CD4-positive, alpha-beta T cell (primary cell): Measurements from ENCODE around the gene TOR1AIP1. TPM values are rescaled to one million over a fixed set of nuclear protein-coding genes. Genes with fewer than 3 reads are reported as not detected.

Experiments
- ATAC-seq: fragments of 200-7000 bp; cut with Tn5 transposase; one replicate; pipeline ENCODE4 v1.10.0; 2022; ENCODE audit warnings: mild to moderate bottlenecking; ENCODE audit not compliant: poor library complexity
- CTCF ChIA-PET: fragments of 350-600 bp; sonication (Branson Sonifier 250); formaldehyde crosslinking; loops from one replicate; lab custom pipeline; 2021; ENCODE audit warnings: antibody characterized with exemption, inconsistent platforms; lab: Charles Lee
- POLR2A ChIA-PET: fragments of 350-600 bp; sonication (Branson Sonifier 250); formaldehyde crosslinking; loops from one replicate; lab custom pipeline; 2021; ENCODE audit warnings: antibody characterized with exemption, inconsistent platforms; lab: Charles Lee
- DNase-seq, 14 experiments: peaks; one replicate each; pipeline ENCODE4 v3.0.0-alpha.2; 2013 to 2020; ENCODE audit warnings: mixed read lengths in 2 of 14
- H3K27ac ChIP-seq, 2 donors: one replicate each; pipeline versions ENCODE4 v1.5.1 to v1.7.0; 2013; ENCODE audit warnings: low read length in 2 of 2, low read depth in 1 of 2, mild to moderate bottlenecking in 1 of 2
- H3K27me3 ChIP-seq, 2 experiments: 1 replicate in 1 of 2; 2 replicates in 1 of 2; pipeline versions ENCODE4 v1.6.1 to v1.7.0; 2013; ENCODE audit warnings: low read length in 2 of 2, control low read depth in 1 of 2, mild to moderate bottlenecking in 1 of 2, moderate library complexity in 1 of 2; ENCODE audit not compliant: insufficient read depth in 2 of 2, control insufficient read depth in 1 of 2
- H3K36me3 ChIP-seq: one replicate; pipeline ENCODE4 v1.6.1; 2013; ENCODE audit warnings: low read length, control low read depth; ENCODE audit not compliant: insufficient read depth
- H3K4me1 ChIP-seq: one replicate; pipeline ENCODE4 v1.6.1; 2013; ENCODE audit warnings: low read length, control low read depth; ENCODE audit not compliant: insufficient read depth
- H3K4me3 ChIP-seq: one replicate; pipeline ENCODE4 v1.5.1; 2013; ENCODE audit warnings: mild to moderate bottlenecking, low read length, moderate library complexity
- H3K9me3 ChIP-seq, 2 experiments: 1 replicate in 1 of 2; 2 replicates in 1 of 2; pipeline versions ENCODE4 v1.6.1 to v1.7.0; 2013; ENCODE audit warnings: low read length in 2 of 2, mild to moderate bottlenecking in 2 of 2, control low read depth in 1 of 2, moderate library complexity in 1 of 2; ENCODE audit not compliant: control insufficient read depth in 1 of 2, insufficient read depth in 1 of 2
- H3K27ac Mint-ChIP-seq: one replicate; pipeline ENCODE4 v1.8.0; 2020; ENCODE audit warnings: mixed read lengths
- H3K27me3 Mint-ChIP-seq: one replicate; pipeline ENCODE4 v1.8.0; 2021; ENCODE audit warnings: mixed read lengths
- H3K36me3 Mint-ChIP-seq: one replicate; pipeline ENCODE4 v1.8.0; 2021; ENCODE audit warnings: low read depth, mixed read lengths
- H3K4me1 Mint-ChIP-seq: one replicate; pipeline ENCODE4 v1.8.0; 2021; ENCODE audit warnings: low read depth, mixed read lengths
- H3K4me3 Mint-ChIP-seq: one replicate; pipeline ENCODE4 v1.8.0; 2020; ENCODE audit warnings: mild to moderate bottlenecking, mixed read lengths
- H3K9me3 Mint-ChIP-seq: one replicate; pipeline ENCODE4 v1.8.0; 2020; ENCODE audit warnings: mixed read lengths
- intact Hi-C, 2 experiments: fragments of 100-400 bp; cut with DNase I in 1 of 2; cut with micrococcal nuclease in 1 of 2; formaldehyde crosslinking; loops; one replicate each; pipeline versions ENCODE4 v1.15.1 to v1.9.0; 2023 to 2025; cut with DNase I, micrococcal nuclease
- total RNA-seq, 174 experiments: library from RNA in 2 of 174; stranded (reverse) in 2 of 174; gene quantifications; one replicate each; pipeline ENCODE4 v1.2.3 and lab custom pipeline; 2021 to 2026
- TF ChIP-seq, protein P1 (sequence below): fragments of 200-600 bp; IDR thresholded peaks from one replicate; pipeline ENCODE4 v1.8.0; 2022; ENCODE audit warnings: antibody characterized with exemption, mild to moderate bottlenecking

The TOR1AIP1 gene
- total RNA-seq, 2 experiments from 2014 or later: 93.8 to 94.4 TPM

DNA sequence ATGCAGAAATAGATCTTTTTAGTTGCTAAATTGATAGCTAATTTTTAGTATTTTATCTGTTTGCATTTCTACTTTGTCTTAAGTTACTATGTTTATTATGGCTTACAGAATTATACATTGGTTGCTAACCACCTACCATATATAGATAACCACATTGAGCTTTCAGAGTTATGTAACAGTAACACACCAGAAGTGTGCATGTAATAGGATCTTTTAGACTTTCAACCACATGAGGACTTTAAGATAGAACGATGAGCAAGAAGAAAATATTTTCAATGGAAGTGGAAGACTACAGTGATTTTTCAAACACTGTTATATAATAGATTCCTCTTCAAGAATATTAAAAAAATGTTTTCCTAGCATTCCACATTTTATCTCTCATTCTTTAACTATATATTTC, 28.8 kb downstream of the TOR1AIP1 start:
- no peak overlapping the region for H3K4me3 ChIP-seq
- POLR2A ChIA-PET: no interaction called here
- no peaks in the 10 kb centered on the region for H3K27me3 ChIP-seq
- peaks cover 65% of the 10 kb centered on the region for H3K36me3 ChIP-seq
- H3K4me1 ChIP-seq: no peaks in the 10 kb centered on the region
- no peak for ATAC-seq
- no peaks in the 10 kb centered on the region for H3K27me3 Mint-ChIP-seq
- no peaks in the 10 kb centered on the region for H3K9me3 Mint-ChIP-seq
- no peaks in the 10 kb centered on the region for H3K9me3 ChIP-seq
- no peak overlapping the region for H3K4me3 Mint-ChIP-seq
- H3K4me1 Mint-ChIP-seq: peaks cover 16% of the 10 kb centered on the region
- H3K27ac ChIP-seq: no peak overlapping the region
- intact Hi-C loops: loop anchor here in 1 of 2 experiments (5.0 kb wide), 1 partner anchor 41 kb away; the partner anchor contains the start of gene CEP350
- no peak for DNase-seq
- no peak overlapping the region for H3K27ac Mint-ChIP-seq
- CTCF ChIA-PET: no interaction called here
- H3K36me3 Mint-ChIP-seq: peaks cover 77% of the 10 kb centered on the region
- TF ChIP-seq, protein P1, sequence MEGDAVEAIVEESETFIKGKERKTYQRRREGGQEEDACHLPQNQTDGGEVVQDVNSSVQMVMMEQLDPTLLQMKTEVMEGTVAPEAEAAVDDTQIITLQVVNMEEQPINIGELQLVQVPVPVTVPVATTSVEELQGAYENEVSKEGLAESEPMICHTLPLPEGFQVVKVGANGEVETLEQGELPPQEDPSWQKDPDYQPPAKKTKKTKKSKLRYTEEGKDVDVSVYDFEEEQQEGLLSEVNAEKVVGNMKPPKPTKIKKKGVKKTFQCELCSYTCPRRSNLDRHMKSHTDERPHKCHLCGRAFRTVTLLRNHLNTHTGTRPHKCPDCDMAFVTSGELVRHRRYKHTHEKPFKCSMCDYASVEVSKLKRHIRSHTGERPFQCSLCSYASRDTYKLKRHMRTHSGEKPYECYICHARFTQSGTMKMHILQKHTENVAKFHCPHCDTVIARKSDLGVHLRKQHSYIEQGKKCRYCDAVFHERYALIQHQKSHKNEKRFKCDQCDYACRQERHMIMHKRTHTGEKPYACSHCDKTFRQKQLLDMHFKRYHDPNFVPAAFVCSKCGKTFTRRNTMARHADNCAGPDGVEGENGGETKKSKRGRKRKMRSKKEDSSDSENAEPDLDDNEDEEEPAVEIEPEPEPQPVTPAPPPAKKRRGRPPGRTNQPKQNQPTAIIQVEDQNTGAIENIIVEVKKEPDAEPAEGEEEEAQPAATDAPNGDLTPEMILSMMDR: no peak

DNA sequence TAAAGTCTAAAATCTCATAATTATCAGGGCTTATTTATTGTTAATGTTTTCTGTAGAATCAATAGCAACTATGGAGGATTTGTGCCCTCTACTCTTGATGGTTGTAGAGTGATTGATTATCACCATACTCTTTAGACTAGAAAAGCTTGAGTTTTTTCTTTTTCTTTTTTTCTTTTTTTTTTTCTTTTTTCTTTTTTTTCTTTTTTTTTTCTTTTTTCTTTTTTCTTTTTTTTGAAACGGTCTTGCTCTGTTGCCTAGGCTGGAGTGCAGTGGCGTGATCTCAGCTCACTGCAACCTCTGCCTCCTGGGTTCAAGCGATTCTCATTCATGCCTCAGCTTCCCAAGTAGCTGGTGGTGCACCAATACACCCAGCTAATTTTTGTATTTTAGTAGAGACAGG, 29.7 kb downstream of the TOR1AIP1 start:
- peaks cover 16% of the 10 kb centered on the region for H3K4me1 Mint-ChIP-seq
- no peak overlapping the region for H3K4me3 Mint-ChIP-seq
- no peaks in the 10 kb centered on the region for H3K27me3 ChIP-seq
- intact Hi-C loops: loop anchor here in 1 of 2 experiments (5.0 kb wide), 1 partner anchor 40 kb away; the partner anchor contains the start of gene CEP350
- H3K36me3 Mint-ChIP-seq: peaks cover 79% of the 10 kb centered on the region
- no peak overlapping the region for H3K4me3 ChIP-seq
- no peaks in the 10 kb centered on the region for H3K9me3 Mint-ChIP-seq
- no peak overlapping the region for H3K27ac Mint-ChIP-seq
- peaks cover 72% of the 10 kb centered on the region for H3K36me3 ChIP-seq
- CTCF ChIA-PET: no interaction called here
- H3K27ac ChIP-seq: no peak overlapping the region
- ATAC-seq (no peak), DNase-seq (no peak)
- POLR2A ChIA-PET: no interaction called here
- TF ChIP-seq, protein P1: no peak
- no peaks in the 10 kb centered on the region for H3K9me3 ChIP-seq
- no peaks in the 10 kb centered on the region for H3K27me3 Mint-ChIP-seq
- no peaks in the 10 kb centered on the region for H3K4me1 ChIP-seq

DNA sequence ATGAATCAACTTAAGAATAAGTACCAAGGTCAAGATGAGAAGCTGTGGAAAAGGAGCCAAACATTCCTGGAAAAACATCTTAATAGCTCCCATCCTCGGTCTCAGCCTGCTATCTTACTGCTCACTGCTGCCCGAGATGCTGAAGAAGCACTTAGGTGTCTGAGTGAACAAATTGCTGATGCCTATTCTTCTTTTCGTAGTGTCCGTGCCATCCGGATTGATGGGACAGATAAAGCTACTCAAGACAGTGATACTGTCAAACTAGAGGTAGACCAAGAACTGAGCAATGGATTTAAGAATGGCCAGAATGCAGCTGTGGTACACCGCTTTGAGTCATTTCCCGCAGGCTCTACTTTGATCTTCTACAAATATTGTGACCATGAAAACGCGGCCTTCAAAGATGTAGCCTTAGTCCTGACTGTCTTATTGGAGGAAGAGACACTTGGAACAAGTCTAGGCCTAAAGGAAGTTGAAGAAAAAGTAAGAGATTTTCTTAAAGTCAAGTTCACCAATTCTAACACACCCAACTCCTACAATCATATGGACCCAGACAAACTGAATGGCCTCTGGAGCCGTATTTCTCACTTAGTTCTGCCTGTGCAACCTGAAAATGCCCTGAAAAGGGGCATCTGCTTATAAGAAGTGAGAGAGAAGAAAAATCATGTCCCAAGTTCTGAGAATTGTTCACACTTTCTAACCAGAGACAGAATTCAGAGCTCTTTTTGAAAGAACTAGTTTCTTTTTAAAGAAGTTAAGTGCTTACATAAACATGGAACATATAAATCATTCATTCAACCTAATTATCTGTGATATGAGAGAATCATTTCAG, 35.7 kb downstream of the TOR1AIP1 start:
- peak overlapping the region; percentile 41 for H3K27ac Mint-ChIP-seq
- Histone ChIP-seq H3K4me1 (no peaks in the 10 kb centered on the region), H3K27ac (no peak overlapping the region), H3K9me3 (no peaks in the 10 kb centered on the region), H3K4me3 (no peak overlapping the region), H3K36me3 (peaks cover 64% of the 10 kb centered on the region), H3K27me3 (no peaks in the 10 kb centered on the region)
- no peak overlapping the region for H3K4me3 Mint-ChIP-seq
- ChIA-PET CTCF (interaction anchor here (1.0 to 1.4 kb wide), 2 partner anchors 8 to 212 kb away, joined by 3 read pairs; no protein-coding TSS in a partner anchor), POLR2A (interaction anchor here (1.7 to 1.9 kb wide), 2 partner anchors 35 to 36 kb away, joined by 5 to 6 read pairs; partner anchors contain the start of gene CEP350)
- intact Hi-C loops: loop anchor here in 1 of 2 experiments (5.0 kb wide), 1 partner anchor 34 kb away; the partner anchor contains the start of gene CEP350
- no peaks in the 10 kb centered on the region for H3K9me3 Mint-ChIP-seq
- peaks cover 79% of the 10 kb centered on the region for H3K36me3 Mint-ChIP-seq
- TF ChIP-seq, protein P1: no peak
- DNase-seq (no peak), ATAC-seq (no peak)
- H3K27me3 Mint-ChIP-seq: no peaks in the 10 kb centered on the region
- H3K4me1 Mint-ChIP-seq: peaks cover 7% of the 10 kb centered on the region
